H1 (cell line): ENCODE data around the gene FHAD1. TPM values are rescaled to one million over a fixed set of nuclear protein-coding genes. Genes with fewer than 3 reads are reported as not detected.

Source experiments
- BACH1 ChIP-seq: IDR thresholded peaks from 2 replicates; pipeline ENCODE4 v1.6.1; 2012; ENCODE audit warnings: low read length, improper control_type of control experiment
- BCL11A ChIP-seq, 2 experiments: IDR thresholded peaks; one replicate each; pipeline ENCODE4 v1.6.1; 2011; ENCODE audit warnings: low read depth in 2 of 2, low read length in 2 of 2, mild to moderate bottlenecking in 2 of 2
- CEBPB ChIP-seq: IDR thresholded peaks from 2 replicates; pipeline ENCODE4 v1.6.1; 2012; ENCODE audit warnings: low read depth, low read length
- CHD2 ChIP-seq: IDR thresholded peaks from 2 replicates; pipeline ENCODE4 v1.6.1; 2012; ENCODE audit warnings: low read length, improper control_type of control experiment
- CTBP2 ChIP-seq: IDR thresholded peaks from 2 replicates; pipeline ENCODE4 v1.7.0; 2011; ENCODE audit warnings: borderline replicate concordance, mild to moderate bottlenecking, moderate library complexity, mixed read lengths, low read length; ENCODE audit not compliant: insufficient read depth, insufficient read length
- E2F6 ChIP-seq: IDR thresholded peaks from 2 replicates; pipeline ENCODE4 v1.6.1; 2012; ENCODE audit warnings: inconsistent platforms
- EGR1 ChIP-seq: IDR thresholded peaks from 2 replicates; pipeline ENCODE4 v1.6.1; 2011; ENCODE audit warnings: low read depth, low read length, borderline replicate concordance
- EP300 ChIP-seq, 2 experiments: IDR thresholded peaks; 1 replicate in 1 of 2; 2 replicates in 1 of 2; pipeline ENCODE4 v1.6.1; 2011 to 2012; ENCODE audit warnings: low read depth in 2 of 2, low read length in 2 of 2, mild to moderate bottlenecking in 2 of 2, borderline replicate concordance in 1 of 2, inconsistent platforms in 1 of 2, moderate library complexity in 1 of 2
- KDM1A ChIP-seq: fragments of 200-600, 300-600 bp; sonication (generic); IDR thresholded peaks from 2 replicates; pipeline ENCODE4 v1.7.1; 2016; ENCODE audit warnings: mild to moderate bottlenecking, low read length, borderline replicate concordance
- MAFK ChIP-seq: IDR thresholded peaks from 2 replicates; pipeline ENCODE4 v1.6.1; 2012; ENCODE audit warnings: low read depth, mild to moderate bottlenecking, improper control_type of control experiment, low read length
- MAX ChIP-seq: IDR thresholded peaks from 2 replicates; pipeline ENCODE4 v1.6.1; 2012; ENCODE audit warnings: inconsistent platforms
- PHF8 ChIP-seq: fragments of 200-600 bp; sonication (generic); conservative IDR thresholded peaks from 2 replicates; pipeline ENCODE4 v1.7.1; 2012; ENCODE audit warnings: low read depth, mild to moderate bottlenecking, inconsistent platforms, low read length, moderate library complexity
- POU5F1 ChIP-seq: IDR thresholded peaks from 2 replicates; pipeline ENCODE4 v1.6.1; 2011; ENCODE audit warnings: low read depth, mild to moderate bottlenecking, low read length, moderate library complexity
- RAD21 ChIP-seq, 2 experiments: IDR thresholded peaks in 1 of 2; conservative IDR thresholded peaks in 1 of 2; 2 replicates each; pipeline ENCODE4 v1.6.1; 2011; ENCODE audit warnings: low read depth in 2 of 2, low read length in 2 of 2, improper control_type of control experiment in 1 of 2, inconsistent platforms in 1 of 2, mild to moderate bottlenecking in 1 of 2, moderate library complexity in 1 of 2
- RFX5 ChIP-seq: IDR thresholded peaks from 2 replicates; pipeline ENCODE4 v1.6.1; 2011; ENCODE audit warnings: low read depth, low read length, improper control_type of control experiment, borderline replicate concordance
- SAP30 ChIP-seq: fragments of 300-600 bp; sonication (generic); IDR thresholded peaks from 2 replicates; pipeline ENCODE4 v1.7.1; 2012; ENCODE audit warnings: low read length, moderate library complexity, mild to moderate bottlenecking, inconsistent platforms; ENCODE audit not compliant: insufficient read depth, insufficient replicate concordance
- SIN3A ChIP-seq, 2 experiments: IDR thresholded peaks in 1 of 2; conservative IDR thresholded peaks in 1 of 2; 2 replicates each; pipeline ENCODE4 v1.6.1; 2011 to 2012; ENCODE audit warnings: low read length in 2 of 2, improper control_type of control experiment in 1 of 2, low read depth in 1 of 2, mild to moderate bottlenecking in 1 of 2
- SP1 ChIP-seq: IDR thresholded peaks from 2 replicates; pipeline ENCODE4 v1.6.1; 2011; ENCODE audit warnings: low read depth, low read length
- SUZ12 ChIP-seq: fragments of 200-600 bp; sonication (generic); IDR thresholded peaks from 2 replicates; pipeline ENCODE4 v1.6.1; 2012; ENCODE audit warnings: mild to moderate bottlenecking, inconsistent platforms, low read length, moderate library complexity, mixed read lengths
- TAF1 ChIP-seq: IDR thresholded peaks from 2 replicates; pipeline ENCODE4 v1.6.1; 2011; ENCODE audit warnings: mild to moderate bottlenecking, low read depth, low read length
- TCF12 ChIP-seq: IDR thresholded peaks from 2 replicates; pipeline ENCODE4 v1.6.1; 2011; ENCODE audit warnings: low read depth, mild to moderate bottlenecking, low read length
- polyA plus RNA-seq, 7 experiments: library from polyadenylated mRNA; depleted of rRNA in 3 of 7; stranded (reverse) in 5 of 7; unstranded in 2 of 7; fragments of >200 nt in 5 of 7; fragments of 200-250 nt in 2 of 7; gene quantifications; 1 replicate in 5 of 7; 2 replicates in 1 of 7; 4 replicates in 1 of 7; pipeline versions ENCODE4 v1.2.1 to v1.2.3, GENCODE V29; 2011 to 2013; ENCODE audit warnings: missing spikeins in 2 of 7, mixed read lengths in 2 of 7
- total RNA-seq: library from RNA; stranded (reverse); fragmentation: NEBNext Ultra II Directional; extraction: Animal tissue kit (Norgen Biotek cat#: 25700); gene quantifications from 2 replicates; pipeline ENCODE4 v1.2.1, GENCODE V29; 2021

Gene FHAD1
- total and polyA plus RNA-seq, 2 of the 8 experiments (the other 6 are each of a cell fraction or from before 2014, with no cell fraction given) = 0.39 to 0.69 TPM

GRCh38 chr1:15384301-15384901 is 137.4 kb downstream of the FHAD1 start (continued):
- TF ChIP-seq SIN3A (conservative IDR thresholded peaks at IDR 0.05 in 1 of 2, IDR thresholded peaks at IDR 0.05 in 1 of 2; ENCODE audit: low read depth in 1 of 2, low read length in 2 of 2) (peak; percentile 84 to 90; a peak in 3 of 4 replicates), EGR1 (peak; percentile 82), PHF8 (no peak), TAF1 (no peak), EP300 (IDR thresholded peaks at IDR 0.05; ENCODE audit: borderline replicate concordance in 1 of 2, low read depth in 2 of 2, low read length in 2 of 2) (peak in 1 of 2 experiments; percentile 92; a peak in 1 of 3 replicates), TCF12 (peak; percentile 83), MAX (peak; percentile 38; the same call in 1 of the 2 replicates), MAFK (no peak), SAP30 (peak; percentile 77), RAD21 (IDR thresholded peaks at IDR 0.05 in 1 of 2, conservative IDR thresholded peaks at IDR 0.05 in 1 of 2; ENCODE audit: low read depth in 2 of 2, low read length in 2 of 2) (peak in 1 of 2 experiments; percentile 7; a peak in 1 of 4 replicates), SUZ12 (no peak), BCL11A (IDR thresholded peaks at IDR 0.05; ENCODE audit: low read depth in 2 of 2, low read length in 2 of 2) (peak in 1 of 2 experiments; percentile 88), RFX5 (no peak), POU5F1 (peak; percentile 100), KDM1A (peak; percentile 51; the same call in 1 of the 2 replicates), BACH1 (peak; percentile 46; the same call in 1 of the 2 replicates), SP1 (0 out of 2 replicates have a peak, but pooled peaks have one; percentile 46), CTBP2 (peak; percentile 88), CHD2 (no peak), CEBPB (0 out of 2 replicates have a peak, but pooled peaks have one; percentile 5), E2F6 (0 out of 2 replicates have a peak, but pooled peaks have one; percentile 12)
